ENCODE results near the gene RALGAPA2. TPM values are rescaled to one million over a fixed set of nuclear protein-coding genes. Genes with fewer than 3 reads are reported as not detected.

The RALGAPA2 gene
- total and polyA plus RNA-seq, 2 donors (not counting 3 experiments of a cell fraction or from before 2014, with no cell fraction given): 10.0 to 46.8 TPM

- POLR2A ChIA-PET: interaction anchor here (0.7 kb wide), 1 partner anchor 932 kb away, joined by 5 read pairs; the partner anchor contains the start of gene XRN2
- Histone ChIP-seq H3K27me3 (ENCODE audit: control insufficient read depth in 2 of 2, insufficient read depth in 2 of 2, low read length in 2 of 2) (peaks cover 68 to 87% of the 10 kb centered on the region in 2 experiments), H3K4me1 (ENCODE audit: control insufficient read depth, extremely low read depth, insufficient read depth, low read length) (no peaks in the 10 kb centered on the region), H3K4me3 (replicated peaks in 1 of 3; ENCODE audit: insufficient read depth in 1 of 3, low read depth in 1 of 3, low read length in 3 of 3) (no peak overlapping the region), H4K20me1 (replicated peaks; ENCODE audit: control insufficient read depth, extremely low read depth, insufficient read depth, low read length) (no peaks in the 10 kb centered on the region), H3K27ac (ENCODE audit: insufficient read depth, low read depth, low read length) (no peak overlapping the region), H2AFZ (ENCODE audit: low read depth, low read length) (no peak overlapping the region), H3K4me2 (ENCODE audit: insufficient read depth, low read length) (no peak overlapping the region), H3K9me3 (replicated peaks; ENCODE audit: control insufficient read depth, insufficient read depth, low read length) (no peaks in the 10 kb centered on the region), H3K9ac (replicated peaks; ENCODE audit: extremely low read depth, insufficient read depth, low read length) (no peak overlapping the region), H3K9me1 (replicated peaks; ENCODE audit: control insufficient read depth, extremely low read depth, insufficient read depth, low read length) (no peaks in the 10 kb centered on the region), H3K79me2 (ENCODE audit: control insufficient read depth, insufficient read depth, low read length) (no peaks in the 10 kb centered on the region), H3K36me3 (ENCODE audit: control insufficient read depth in 2 of 2, extremely low read depth in 1 of 2, insufficient read depth in 2 of 2, low read length in 2 of 2) (no peaks in the 10 kb centered on the region)
- dilution Hi-C loops (cut with MboI; ENCODE audit: extremely low pct_ligation_motif_present, low sequenced_read_pairs): loop anchor here (10.0 kb wide), 1 partner anchor 144 kb away; no protein-coding TSS in a partner anchor
- intact Hi-C loops (cut with micrococcal nuclease): no loop called here
- BruUV-seq (replicated peaks): no TSS peak
- no peak for DNase-seq (ENCODE audit: low read depth, low spot score)
- no peak for FAIRE-seq
- TF ChIP-seq GATA2 (IDR thresholded peaks at IDR 0.05; ENCODE audit: insufficient read depth, insufficient read length, low read depth, low read length): no peak
- no peak for TF ChIP-seq POLR2AphosphoS5 (IDR thresholded peaks at IDR 0.05; ENCODE audit: insufficient read depth, low read depth, low read length)
- no peak for TF ChIP-seq CTCF (IDR thresholded peaks at IDR 0.05; ENCODE audit: extremely low read depth in 1 of 2, insufficient read depth in 1 of 2, low read depth in 1 of 2, low read length in 2 of 2)
- no peak for TF ChIP-seq MAX (IDR thresholded peaks at IDR 0.05; ENCODE audit: insufficient read depth, insufficient read length)
- TF ChIP-seq FOS (IDR thresholded peaks at IDR 0.05; ENCODE audit: borderline replicate concordance, insufficient read depth, low read length): no peak
- TF ChIP-seq JUN (IDR thresholded peaks at IDR 0.05; ENCODE audit: borderline replicate concordance, insufficient read depth, insufficient read length, low read depth): no peak
- TF ChIP-seq EZH2 (IDR thresholded peaks at IDR 0.05; ENCODE audit: borderline replicate concordance, low read depth, low read length, severe bottlenecking): no peak
- no peak for TF ChIP-seq MYC (IDR thresholded peaks at IDR 0.05; ENCODE audit: low read depth, low read length)
- no peak for TF ChIP-seq POLR2A (IDR thresholded peaks at IDR 0.05; ENCODE audit: low read depth, low read length)
- CTCF ChIA-PET: interaction anchor here (1.1 to 1.9 kb wide), 2 partner anchors 8 to 12 kb away, joined by 4 to 6 read pairs; no protein-coding TSS in a partner anchor
Observed at GRCh38 chr20:20371083-20371482, 341.4 kb downstream of the RALGAPA2 start.

Measured in endothelial cell of umbilical vein (primary cell).